SK-N-MC (cell line): ENCODE measurements around the gene PRKG1.

Experiments
- DNase-seq: peaks from one replicate; pipeline ENCODE4 v3.0.0-alpha.2; 2011; ENCODE audit warnings: low read depth, low spot score
- H3K27ac ChIP-seq: fragments of 200-600 bp; sonication (generic); 2 replicates; pipeline ENCODE4 v1.5.1; 2016; ENCODE audit warnings: mixed run types
- H3K36me3 ChIP-seq: fragments of 200-600 bp; sonication (generic); 2 replicates; pipeline ENCODE4 v1.6.1; 2017; ENCODE audit warnings: antibody characterized with exemption, low read length, mixed read lengths; ENCODE audit not compliant: insufficient read depth
- H3K4me3 ChIP-seq: fragments of 200-600 bp; sonication (generic); 2 replicates; pipeline ENCODE4 v1.5.1; 2016
- H3K9ac ChIP-seq: fragments of 200-600 bp; sonication (generic); 2 replicates; pipeline ENCODE4 v1.8.0; 2017; ENCODE audit warnings: mixed run types, mixed read lengths; ENCODE audit not compliant: insufficient read length
- H3K9me3 ChIP-seq: fragments of 200-600 bp; sonication (generic); 2 replicates; pipeline ENCODE4 v1.6.1; 2017; ENCODE audit warnings: low read depth, mild to moderate bottlenecking, antibody characterized with exemption, low read length, moderate library complexity, mixed read lengths
- EZH2 ChIP-seq: fragments of 200-600 bp; sonication (generic); IDR thresholded peaks from one replicate; pipeline ENCODE4 v1.6.1; 2017; ENCODE audit warnings: antibody characterized with exemption
- FOXP2 ChIP-seq: optimal IDR thresholded peaks from 2 replicates; pipeline ENCODE3; 2011; ENCODE audit warnings: mild to moderate bottlenecking, moderate library complexity; ENCODE audit not compliant: insufficient read depth; ENCODE audit errors: extremely low read length, control extremely low read depth
- POLR2AphosphoS5 ChIP-seq: IDR thresholded peaks from 2 replicates; pipeline ENCODE4 v1.6.1; 2012; ENCODE audit warnings: mild to moderate bottlenecking, low read depth, low read length, borderline replicate concordance

PRKG1 gene

GRCh38 chr10:52346394-52347326 is 1272.4 kb downstream of the PRKG1 start:
- no peaks in the 10 kb centered on the region for H3K9me3 ChIP-seq
- H3K27ac ChIP-seq, result no peak overlapping the region
- H3K9ac ChIP-seq, result no peak overlapping the region
- no peak overlapping the region for H3K4me3 ChIP-seq
- no peak for DNase-seq
- TF ChIP-seq POLR2AphosphoS5, result no peak
- no peak for TF ChIP-seq EZH2
- TF ChIP-seq FOXP2, result no peak
- H3K36me3 ChIP-seq, result no peaks in the 10 kb centered on the region

GRCh38 chr10:52347327-52347667 is 1273.0 kb downstream of the PRKG1 start:
- no peaks in the 10 kb centered on the region for H3K9me3 ChIP-seq
- TF ChIP-seq FOXP2, result no peak
- no peak for TF ChIP-seq EZH2
- no peak for TF ChIP-seq POLR2AphosphoS5
- DNase-seq, result no peak
- no peak overlapping the region for H3K27ac ChIP-seq
- no peak overlapping the region for H3K9ac ChIP-seq
- H3K4me3 ChIP-seq, result no peak overlapping the region
- no peaks in the 10 kb centered on the region for H3K36me3 ChIP-seq
